ENCODE measurements around the gene LRMDA.

The LRMDA gene

GRCh38 chr10:76198287-76199035 lies 767.0 kb downstream of the LRMDA start:
- no peak for DNase-seq

- DNase-seq, result no peak
These were observed 770.5 kb downstream of the LRMDA start for GRCh38 chr10:76201962-76202361.

GRCh38 chr10:76202777-76203176 lies 771.4 kb downstream of the LRMDA start:
- no peak for DNase-seq

- DNase-seq, result no peak
These were observed 773.9 kb downstream of the LRMDA start for GRCh38 chr10:76205361-76205760.

- no peak for DNase-seq
These were observed 775.5 kb downstream of the LRMDA start for GRCh38 chr10:76206797-76207352.

GRCh38 chr10:76209135-76209534 lies 777.7 kb downstream of the LRMDA start:
- DNase-seq, result no peak

- no peak for DNase-seq
These were observed 778.8 kb downstream of the LRMDA start for GRCh38 chr10:76210211-76210610.

- no peak for DNase-seq
These were observed 780.3 kb downstream of the LRMDA start for GRCh38 chr10:76211691-76212090.

- DNase-seq, result no peak
These were observed 782.5 kb downstream of the LRMDA start for GRCh38 chr10:76213876-76214275.

GRCh38 chr10:76218035-76218434 lies 786.6 kb downstream of the LRMDA start:
- DNase-seq, result peak; percentile 70

- DNase-seq, result no peak
These were observed 797.9 kb downstream of the LRMDA start for GRCh38 chr10:76229341-76229740.

GRCh38 chr10:76230921-76231285 lies 799.5 kb downstream of the LRMDA start:
- no peak for DNase-seq

GRCh38 chr10:76231286-76231934 lies 800.0 kb downstream of the LRMDA start:
- DNase-seq, result no peak

GRCh38 chr10:76234499-76235226 lies 803.2 kb downstream of the LRMDA start:
- DNase-seq, result no peak

GRCh38 chr10:76236356-76236755 lies 804.9 kb downstream of the LRMDA start:
- no peak for DNase-seq

GRCh38 chr10:76242956-76243355 lies 811.5 kb downstream of the LRMDA start:
- DNase-seq, result no peak

- no peak for DNase-seq
These were observed 812.8 kb downstream of the LRMDA start for GRCh38 chr10:76244061-76244686.

GRCh38 chr10:76245951-76246495 lies 814.6 kb downstream of the LRMDA start:
- no peak for DNase-seq

GRCh38 chr10:76248649-76249200 lies 817.3 kb downstream of the LRMDA start:
- DNase-seq, result no peak

- no peak for DNase-seq
These were observed 820.6 kb downstream of the LRMDA start for GRCh38 chr10:76251841-76252671.

GRCh38 chr10:76252733-76253132 lies 821.3 kb downstream of the LRMDA start:
- DNase-seq, result no peak

GRCh38 chr10:76255241-76255640 lies 823.8 kb downstream of the LRMDA start:
- no peak for DNase-seq

Measured in NCI-H187 treated with DMSO at 0.1 percent for 48 hours (cell line).